A549 treated with AZD2906 at 1 μM for 4 hours (cell line): ENCODE measurements around the gene SARNP. TPM values are rescaled to one million over a fixed set of nuclear protein-coding genes. Genes with fewer than 3 reads are reported as not detected.

Source experiments
- total RNA-seq: library from RNA; stranded (reverse); fragments of 200-300 nt; extraction: Qiagen RNA extraction; gene quantifications from 5 replicates; pipeline ENCODE4 v1.2.3, GENCODE V29; 2022

The SARNP gene
- total RNA-seq, result 90.0 to 127 TPM (median 91.7 TPM) in 5 replicates

GRCh38 chr12:55817345-55818139 is at the start of gene SARNP, which contains the start of gene ORMDL2:
Gene SARNP, minus strand, starts transcription at chr12:55817724. Its CDS starts 23 bp downstream, at chr12:55817701.
Gene ORMDL2, plus strand, starts transcription at chr12:55818041. Its CDS starts 959 bp downstream, at chr12:55819000.

GRCh38 chr12:55842681-55843429 is 25.3 kb upstream of the SARNP start, which contains the start of gene MMP19:
Gene MMP19, minus strand, starts transcription at chr12:55842936. Its CDS starts 106 bp downstream, at chr12:55842830.

GRCh38 chr12:55742719-55743405 is 74.7 kb downstream of the SARNP start, which contains the start of gene GDF11:
Gene GDF11, plus strand, starts transcription at chr12:55743122. Its CDS starts 195 bp downstream, at chr12:55743317.

GRCh38 chr12:55728939-55729818 is 88.3 kb downstream of the SARNP start, which contains the start of gene CD63:
Gene CD63, minus strand, starts transcription at chr12:55729009. Its CDS starts 668 bp downstream, at chr12:55728341.

GRCh38 chr12:55720071-55720564 is 97.4 kb downstream of the SARNP start, which contains the start of gene RDH5:
Gene RDH5, plus strand, starts transcription at chr12:55720393. Its CDS starts 792 bp downstream, at chr12:55721185.

GRCh38 chr12:55715833-55716581 is 101.5 kb downstream of the SARNP start, which contains the start of gene BLOC1S1:
Gene BLOC1S1, plus strand, starts transcription at chr12:55716046. Its CDS starts 6 bp downstream, at chr12:55716052.

GRCh38 chr12:55707841-55708694 is 109.5 kb downstream of the SARNP start, which contains the start of gene ITGA7:
Gene ITGA7, minus strand, starts transcription at chr12:55707904. Its CDS starts 222 bp downstream, at chr12:55707682.

Other genes with a start within 250 kb of the SARNP start
- not detected in 5 replicates for gene OR2AP1, start 245.3 kb downstream of the SARNP start, total RNA-seq
- gene OR10P1, start 180.8 kb downstream of the SARNP start, total RNA-seq, result not detected in 5 replicates
- 1.3 to 1.5 TPM (median 1.3 TPM) in 5 replicates for gene ITGA7, start 109.8 kb downstream of the SARNP start, total RNA-seq
- 117 to 155 TPM (median 149 TPM) in 5 replicates for gene BLOC1S1, start 101.7 kb downstream of the SARNP start, total RNA-seq
- gene RDH5, start 97.3 kb downstream of the SARNP start, total RNA-seq, result 1.9 to 2.6 TPM (median 2.1 TPM) in 5 replicates
- gene CD63, start 88.7 kb downstream of the SARNP start, total RNA-seq, result 655 to 710 TPM (median 681 TPM) in 5 replicates
- 2.9 to 4.9 TPM (median 3.9 TPM) in 5 replicates for gene GDF11, start 74.6 kb downstream of the SARNP start, total RNA-seq
- 67.3 to 104 TPM (median 102 TPM) in 5 replicates for gene ORMDL2, start 317 bp upstream of the SARNP start, total RNA-seq
- 19.2 to 27.1 TPM (median 21.6 TPM) in 5 replicates for gene DNAJC14, start 11.9 kb upstream of the SARNP start, total RNA-seq
- gene MMP19, start 25.2 kb upstream of the SARNP start, total RNA-seq, result 0.35 to 0.85 TPM (median 0.39 TPM) in 5 replicates
- 40.4 to 44.4 TPM (median 41.2 TPM) in 5 replicates for gene PYM1, start 110.2 kb upstream of the SARNP start, total RNA-seq
- gene DGKA, start 113.4 kb upstream of the SARNP start, total RNA-seq, result 17.8 to 23.2 TPM (median 20.7 TPM) in 5 replicates
- gene PMEL, start 148.3 kb upstream of the SARNP start, total RNA-seq, result 0.70 to 1.5 TPM (median 1.1 TPM) in 5 replicates
- gene CDK2, start 149.1 kb upstream of the SARNP start, total RNA-seq, result 46.6 to 56.3 TPM (median 54.0 TPM) in 5 replicates
- gene RAB5B, start 156.4 kb upstream of the SARNP start, total RNA-seq, result 26.2 to 33.8 TPM (median 32.7 TPM) in 5 replicates
- gene SUOX, start 179.6 kb upstream of the SARNP start, total RNA-seq, result 7.5 to 10.0 TPM (median 8.7 TPM) in 5 replicates
- gene IKZF4, start 203.3 kb upstream of the SARNP start, total RNA-seq, result 2.0 to 3.0 TPM (median 2.5 TPM) in 5 replicates
- gene RPS26, start 224.2 kb upstream of the SARNP start, total RNA-seq, result 589 to 809 TPM (median 704 TPM) in 5 replicates